Type B pancreatic cell (in vitro differentiated cells): Measurements from ENCODE around the gene MYLK2. TPM values are rescaled to one million over a fixed set of nuclear protein-coding genes. Genes with fewer than 3 reads are reported as not detected.

Experiments
- DNase-seq: peaks from one replicate; pipeline ENCODE4 v3.0.0; 2021; ENCODE audit warnings: mixed read lengths; ENCODE audit not compliant: unreplicated experiment; ENCODE audit errors: extremely low spot score
- H3K27ac Mint-ChIP-seq: 2 replicates; pipeline ENCODE4 v1.8.0; 2021; ENCODE audit warnings: mild to moderate bottlenecking, mixed read lengths
- H3K27me3 Mint-ChIP-seq: 2 replicates; pipeline ENCODE4 v1.8.0; 2021; ENCODE audit warnings: mixed read lengths
- H3K36me3 Mint-ChIP-seq: 2 replicates; pipeline ENCODE4 v1.8.0; 2021; ENCODE audit warnings: mixed read lengths
- H3K4me1 Mint-ChIP-seq: one replicate; pipeline ENCODE4 v1.8.0; 2021; ENCODE audit warnings: mixed read lengths; ENCODE audit not compliant: unreplicated experiment
- H3K4me3 Mint-ChIP-seq: 2 replicates; pipeline ENCODE4 v1.8.0; 2021; ENCODE audit warnings: mild to moderate bottlenecking, mixed read lengths
- H3K9me3 Mint-ChIP-seq: 2 replicates; pipeline ENCODE4 v1.8.0; 2021; ENCODE audit warnings: mixed read lengths
- total RNA-seq: library from RNA; stranded (reverse); gene quantifications from 2 replicates; pipeline ENCODE4 v1.2.1, GENCODE V29; 2021; ENCODE audit warnings: low replicate concordance
- TF ChIP-seq, protein P1 (sequence below): fragments of 200-600 bp; sonication (generic); conservative IDR thresholded peaks from 2 replicates; pipeline ENCODE4 v1.5.0; 2021; ENCODE audit warnings: antibody characterized with exemption, mild to moderate bottlenecking

Gene MYLK2
- total RNA-seq, 1 donor from 2014 or later = 0.77 TPM

DNA sequence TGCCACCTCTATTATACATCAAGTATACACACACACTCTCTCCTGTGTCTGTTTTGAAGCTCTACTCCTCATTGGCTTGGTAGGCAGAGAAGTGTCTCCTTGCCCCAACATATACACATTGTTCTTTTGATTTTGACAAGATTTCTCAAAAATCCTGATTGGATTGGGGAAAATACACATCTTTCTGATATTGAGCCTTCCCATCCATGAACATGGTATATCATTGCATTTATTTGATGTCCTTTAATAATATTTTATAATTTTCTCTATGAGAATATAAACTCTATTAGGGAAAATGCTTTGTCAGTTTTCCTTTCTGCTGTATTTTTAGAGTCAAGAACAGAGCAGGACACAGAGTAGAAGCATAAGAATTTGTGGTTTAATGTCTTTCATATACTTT, 58.5 kb downstream of the MYLK2 start:
- H3K4me3 Mint-ChIP-seq = no peak overlapping the region
- H3K4me1 Mint-ChIP-seq = peaks cover 3% of the 10 kb centered on the region
- no peak for DNase-seq
- H3K36me3 Mint-ChIP-seq = no peaks in the 10 kb centered on the region
- peaks cover 18% of the 10 kb centered on the region for H3K27me3 Mint-ChIP-seq
- TF ChIP-seq, protein P1, sequence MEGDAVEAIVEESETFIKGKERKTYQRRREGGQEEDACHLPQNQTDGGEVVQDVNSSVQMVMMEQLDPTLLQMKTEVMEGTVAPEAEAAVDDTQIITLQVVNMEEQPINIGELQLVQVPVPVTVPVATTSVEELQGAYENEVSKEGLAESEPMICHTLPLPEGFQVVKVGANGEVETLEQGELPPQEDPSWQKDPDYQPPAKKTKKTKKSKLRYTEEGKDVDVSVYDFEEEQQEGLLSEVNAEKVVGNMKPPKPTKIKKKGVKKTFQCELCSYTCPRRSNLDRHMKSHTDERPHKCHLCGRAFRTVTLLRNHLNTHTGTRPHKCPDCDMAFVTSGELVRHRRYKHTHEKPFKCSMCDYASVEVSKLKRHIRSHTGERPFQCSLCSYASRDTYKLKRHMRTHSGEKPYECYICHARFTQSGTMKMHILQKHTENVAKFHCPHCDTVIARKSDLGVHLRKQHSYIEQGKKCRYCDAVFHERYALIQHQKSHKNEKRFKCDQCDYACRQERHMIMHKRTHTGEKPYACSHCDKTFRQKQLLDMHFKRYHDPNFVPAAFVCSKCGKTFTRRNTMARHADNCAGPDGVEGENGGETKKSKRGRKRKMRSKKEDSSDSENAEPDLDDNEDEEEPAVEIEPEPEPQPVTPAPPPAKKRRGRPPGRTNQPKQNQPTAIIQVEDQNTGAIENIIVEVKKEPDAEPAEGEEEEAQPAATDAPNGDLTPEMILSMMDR = no peak
- no peak overlapping the region for H3K27ac Mint-ChIP-seq
- H3K9me3 Mint-ChIP-seq = no peaks in the 10 kb centered on the region

DNA sequence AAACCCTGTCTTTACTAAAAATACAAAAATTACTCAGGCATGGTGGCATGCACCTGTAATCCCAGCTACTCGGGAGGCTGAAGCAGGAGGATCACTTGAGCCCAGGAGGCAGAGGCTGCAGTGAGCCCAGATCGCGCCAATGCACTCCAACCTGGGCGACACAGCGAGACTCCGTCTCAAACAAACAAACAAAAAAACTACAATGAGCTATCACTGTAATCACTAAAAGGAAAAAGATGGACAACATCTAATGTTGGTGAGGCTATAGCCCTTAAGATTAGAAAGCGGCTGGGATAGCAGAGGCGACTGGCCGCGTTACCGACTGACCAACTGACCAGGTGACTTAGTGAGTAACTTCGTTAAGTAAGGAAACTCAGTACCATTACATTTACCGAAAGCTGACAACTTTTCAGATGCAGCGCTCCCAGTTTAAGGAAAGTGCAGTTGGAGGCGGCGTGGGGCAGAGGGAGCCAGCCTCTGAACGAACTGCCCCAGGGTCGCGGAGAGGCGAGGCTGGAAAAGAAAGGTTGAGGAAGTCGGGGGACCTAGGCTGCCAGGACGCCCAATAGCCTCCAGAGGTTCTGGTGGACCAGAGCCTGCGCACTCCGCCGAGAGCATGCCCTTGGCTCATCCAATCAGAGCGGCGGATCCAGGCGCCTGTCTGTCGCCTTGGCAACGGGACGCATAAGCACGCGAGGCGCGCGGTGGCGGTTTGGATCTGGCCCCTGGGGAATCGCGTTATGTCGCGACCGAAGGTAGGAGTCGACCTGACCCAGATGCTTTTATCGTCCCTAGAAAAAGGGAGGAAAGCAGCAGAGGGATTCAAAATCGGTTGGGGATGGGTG, 60.2 kb downstream of the MYLK2 start:
- Mint-ChIP-seq H3K27me3 (peaks cover 11% of the 10 kb centered on the region), H3K9me3 (no peaks in the 10 kb centered on the region), H3K36me3 (no peaks in the 10 kb centered on the region), H3K4me3 (peak overlapping the region; percentile 98), H3K4me1 (peaks cover 3% of the 10 kb centered on the region), H3K27ac (peak overlapping the region; percentile 96)
- DNase-seq = peak; percentile 97
- TF ChIP-seq, protein P1 = peak; percentile 23

DNA sequence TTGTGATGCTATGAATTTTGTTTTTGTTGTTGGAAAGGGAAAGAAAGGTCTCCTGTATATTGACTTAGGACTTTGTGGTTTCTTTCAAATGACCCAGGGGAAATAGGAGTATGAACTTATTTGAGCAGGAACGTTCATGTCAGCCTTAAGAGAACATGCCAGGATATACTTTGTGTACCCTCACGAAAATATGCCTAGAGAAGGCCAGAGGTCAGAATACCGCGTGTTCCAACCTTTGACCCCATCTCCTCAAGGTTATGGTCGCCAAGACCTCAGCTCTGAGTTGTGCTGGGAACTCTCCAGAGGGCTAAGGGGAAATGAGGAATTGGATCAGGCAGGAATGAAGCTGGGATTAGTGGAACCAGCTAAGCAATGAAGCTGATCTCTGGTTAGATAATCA, 62.8 kb downstream of the MYLK2 start:
- Mint-ChIP-seq H3K36me3 (no peaks in the 10 kb centered on the region), H3K4me3 (no peak overlapping the region), H3K9me3 (no peaks in the 10 kb centered on the region), H3K27me3 (peaks cover 9% of the 10 kb centered on the region), H3K27ac (no peak overlapping the region), H3K4me1 (peaks cover 3% of the 10 kb centered on the region)
- TF ChIP-seq, protein P1 = no peak
- no peak for DNase-seq

DNA sequence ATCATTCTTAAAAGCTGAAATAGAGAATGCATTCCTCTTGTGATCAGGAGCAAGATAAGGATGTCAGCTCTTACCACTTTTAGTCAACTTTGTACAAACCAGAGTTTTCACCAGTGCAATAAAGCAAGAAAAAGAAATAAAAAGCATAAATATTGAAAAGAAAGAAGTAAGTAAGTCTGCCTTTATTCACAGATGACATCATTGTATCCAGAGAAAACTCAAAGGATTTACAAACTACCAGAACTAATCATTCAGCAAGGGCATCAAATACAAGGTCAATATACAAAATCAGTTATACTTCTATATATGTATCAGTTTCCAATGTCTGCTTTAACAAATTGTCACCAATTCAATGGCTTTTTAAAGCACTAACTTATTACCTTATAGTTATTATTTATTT, 64.7 kb downstream of the MYLK2 start:
- no peak overlapping the region for H3K27ac Mint-ChIP-seq
- peaks cover 3% of the 10 kb centered on the region for H3K4me1 Mint-ChIP-seq
- DNase-seq = no peak
- H3K4me3 Mint-ChIP-seq = no peak overlapping the region
- no peaks in the 10 kb centered on the region for H3K9me3 Mint-ChIP-seq
- no peaks in the 10 kb centered on the region for H3K36me3 Mint-ChIP-seq
- TF ChIP-seq, protein P1 = no peak
- peaks cover 19% of the 10 kb centered on the region for H3K27me3 Mint-ChIP-seq

Other genes with a start within 250 kb of the MYLK2 start
- 472 and 516 TPM in 2 replicates for gene ID1, start 214.1 kb upstream of the MYLK2 start, total RNA-seq
- gene COX4I2, start 181.4 kb upstream of the MYLK2 start, total RNA-seq = not detected in 2 replicates
- gene BCL2L1, start 96.5 kb upstream of the MYLK2 start, total RNA-seq = 142 and 243 TPM in 2 replicates
- gene TPX2, start 80.1 kb upstream of the MYLK2 start, total RNA-seq = 45.0 and 130 TPM in 2 replicates
- 0.22 TPM in 1 of 2 replicates, not detected in the other for gene FOXS1, start 26.2 kb downstream of the MYLK2 start, total RNA-seq
- 3.0 and 9.1 TPM in 2 replicates for gene DUSP15, start 51.2 kb downstream of the MYLK2 start, total RNA-seq
- 0.17 and 3.4 TPM in 2 replicates for gene TTLL9, start 51.3 kb downstream of the MYLK2 start, total RNA-seq
- gene PDRG1, start 132.7 kb downstream of the MYLK2 start, total RNA-seq = 24.3 and 24.7 TPM in 2 replicates
- 4.2 and 4.9 TPM in 2 replicates for gene XKR7, start 148.8 kb downstream of the MYLK2 start, total RNA-seq
- gene CCM2L, start 191.1 kb downstream of the MYLK2 start, total RNA-seq = 0.19 and 0.63 TPM in 2 replicates
- not detected in 2 replicates for gene HCK, start 232.9 kb downstream of the MYLK2 start, total RNA-seq